Nephron progenitor cell (in vitro differentiated cells): ENCODE data around the gene PSMD5.
A peak's percentile ranks its signal among the peaks of the same experiment; 100 is the strongest.

Source experiments
- DNase-seq: peaks from one replicate; pipeline ENCODE4 v3.0.0; 2021
- H3K27ac Mint-ChIP-seq: 2 replicates; pipeline ENCODE4 v1.8.0; 2021; ENCODE audit warnings: mild to moderate bottlenecking, moderate library complexity, mixed read lengths
- H3K27me3 Mint-ChIP-seq: 2 replicates; pipeline ENCODE4 v1.8.0; 2021; ENCODE audit warnings: mild to moderate bottlenecking, low read depth, mixed read lengths; ENCODE audit not compliant: poor library complexity
- H3K36me3 Mint-ChIP-seq: 2 replicates; pipeline ENCODE4 v1.8.0; 2021; ENCODE audit warnings: low read depth, mixed read lengths
- H3K4me1 Mint-ChIP-seq: 2 replicates; pipeline ENCODE4 v1.8.0; 2021; ENCODE audit warnings: mixed read lengths
- H3K4me3 Mint-ChIP-seq: 2 replicates; pipeline ENCODE4 v1.8.0; 2021; ENCODE audit warnings: mild to moderate bottlenecking, moderate library complexity, mixed read lengths
- H3K9me3 Mint-ChIP-seq: 2 replicates; pipeline ENCODE4 v1.8.0; 2021; ENCODE audit warnings: mild to moderate bottlenecking, moderate library complexity, mixed read lengths
- CTCF ChIP-seq: fragments of 200-600 bp; sonication (generic); IDR thresholded peaks from 2 replicates; pipeline ENCODE4 v1.5.0; 2021; ENCODE audit warnings: antibody characterized with exemption

Gene PSMD5

GRCh38 chr9:120776788-120777187, 65.9 kb downstream of the PSMD5 start:
- no peak for DNase-seq
- no peaks in the 10 kb centered on the region for H3K27me3 Mint-ChIP-seq
- peaks cover 7% of the 10 kb centered on the region for H3K4me1 Mint-ChIP-seq
- H3K36me3 Mint-ChIP-seq, result peaks cover 59% of the 10 kb centered on the region
- no peak for TF ChIP-seq CTCF
- H3K9me3 Mint-ChIP-seq, result no peaks in the 10 kb centered on the region
- no peak overlapping the region for H3K4me3 Mint-ChIP-seq
- peak overlapping the region; percentile 4 for H3K27ac Mint-ChIP-seq

- Mint-ChIP-seq H3K9me3 (no peaks in the 10 kb centered on the region), H3K27me3 (no peaks in the 10 kb centered on the region), H3K27ac (peak overlapping the region; percentile 94), H3K4me1 (peaks cover 7% of the 10 kb centered on the region), H3K4me3 (no peak overlapping the region), H3K36me3 (peaks cover 63% of the 10 kb centered on the region)
- TF ChIP-seq CTCF, result no peak
- DNase-seq, result no peak
These were observed 66.9 kb downstream of the PSMD5 start for GRCh38 chr9:120775859-120776258.

GRCh38 chr9:120774719-120775118, 68.0 kb downstream of the PSMD5 start:
- H3K4me1 Mint-ChIP-seq, result peaks cover 7% of the 10 kb centered on the region
- no peaks in the 10 kb centered on the region for H3K9me3 Mint-ChIP-seq
- H3K27me3 Mint-ChIP-seq, result no peaks in the 10 kb centered on the region
- no peak overlapping the region for H3K27ac Mint-ChIP-seq
- no peak for DNase-seq
- TF ChIP-seq CTCF, result no peak
- peaks cover 68% of the 10 kb centered on the region for H3K36me3 Mint-ChIP-seq
- no peak overlapping the region for H3K4me3 Mint-ChIP-seq

GRCh38 chr9:120773256-120773655, 69.5 kb downstream of the PSMD5 start:
- no peaks in the 10 kb centered on the region for H3K9me3 Mint-ChIP-seq
- peaks cover 67% of the 10 kb centered on the region for H3K36me3 Mint-ChIP-seq
- H3K4me1 Mint-ChIP-seq, result no peaks in the 10 kb centered on the region
- TF ChIP-seq CTCF, result no peak
- H3K27me3 Mint-ChIP-seq, result no peaks in the 10 kb centered on the region
- no peak overlapping the region for H3K4me3 Mint-ChIP-seq
- H3K27ac Mint-ChIP-seq, result no peak overlapping the region
- DNase-seq, result no peak

GRCh38 chr9:120770931-120771330, 71.8 kb downstream of the PSMD5 start:
- TF ChIP-seq CTCF, result no peak
- H3K36me3 Mint-ChIP-seq, result peaks cover 61% of the 10 kb centered on the region
- H3K27ac Mint-ChIP-seq, result no peak overlapping the region
- no peaks in the 10 kb centered on the region for H3K9me3 Mint-ChIP-seq
- peaks cover 2% of the 10 kb centered on the region for H3K27me3 Mint-ChIP-seq
- DNase-seq, result no peak
- no peak overlapping the region for H3K4me3 Mint-ChIP-seq
- H3K4me1 Mint-ChIP-seq, result no peaks in the 10 kb centered on the region

GRCh38 chr9:120768886-120769285, 73.8 kb downstream of the PSMD5 start:
- no peak for TF ChIP-seq CTCF
- H3K27me3 Mint-ChIP-seq, result peaks cover 2% of the 10 kb centered on the region
- H3K36me3 Mint-ChIP-seq, result peaks cover 62% of the 10 kb centered on the region
- no peak for DNase-seq
- no peaks in the 10 kb centered on the region for H3K4me1 Mint-ChIP-seq
- H3K4me3 Mint-ChIP-seq, result no peak overlapping the region
- no peaks in the 10 kb centered on the region for H3K9me3 Mint-ChIP-seq
- H3K27ac Mint-ChIP-seq, result no peak overlapping the region
